ENCODE results near the gene FANCC.

The FANCC gene

GRCh38 chr9:95120781-95121370 is 196.6 kb downstream of the FANCC start:
- DNase-seq (ENCODE audit: low spot score) = no peak

DNA sequence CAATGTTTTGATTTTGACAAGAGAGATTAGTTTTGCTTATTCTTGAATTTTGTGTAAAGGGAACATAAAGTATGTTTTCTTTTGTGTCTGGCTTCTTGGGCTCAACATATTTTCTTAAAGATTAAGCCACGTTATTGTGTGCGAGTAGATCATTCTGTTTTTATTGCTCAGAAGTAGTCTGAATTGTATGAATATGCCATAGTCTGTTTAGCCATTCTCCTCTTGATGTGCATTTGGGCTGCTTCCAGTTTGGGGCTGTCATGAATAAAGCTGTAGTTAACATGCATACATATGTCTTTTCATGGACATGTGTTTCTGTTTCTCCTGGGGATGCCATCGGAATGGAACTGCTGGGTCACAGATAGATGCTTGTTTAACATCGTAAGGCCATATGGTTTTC is 198.9 kb downstream of the FANCC start:
- DNase-seq (ENCODE audit: low spot score) = no peak

DNA sequence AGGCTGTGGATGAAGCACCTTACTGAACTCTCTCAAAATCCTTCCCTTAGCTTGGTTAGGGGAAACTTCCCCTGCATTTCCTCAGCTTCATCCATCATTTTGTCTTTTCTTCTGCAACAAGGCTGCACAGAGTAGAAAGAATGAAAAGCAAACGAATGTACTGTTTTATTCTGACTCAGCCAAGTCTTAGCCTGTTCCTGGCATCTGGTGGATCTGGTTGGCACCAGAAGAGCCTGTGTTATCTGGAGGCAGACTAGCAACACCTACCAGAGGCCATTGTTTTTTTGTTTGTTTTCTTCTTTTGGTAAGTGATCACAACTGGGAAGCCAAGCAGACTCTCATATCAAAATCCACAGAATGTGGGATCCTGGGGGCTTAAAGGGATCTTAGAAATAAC is 200.7 kb downstream of the FANCC start:
- DNase-seq (ENCODE audit: low spot score) = no peak

DNA sequence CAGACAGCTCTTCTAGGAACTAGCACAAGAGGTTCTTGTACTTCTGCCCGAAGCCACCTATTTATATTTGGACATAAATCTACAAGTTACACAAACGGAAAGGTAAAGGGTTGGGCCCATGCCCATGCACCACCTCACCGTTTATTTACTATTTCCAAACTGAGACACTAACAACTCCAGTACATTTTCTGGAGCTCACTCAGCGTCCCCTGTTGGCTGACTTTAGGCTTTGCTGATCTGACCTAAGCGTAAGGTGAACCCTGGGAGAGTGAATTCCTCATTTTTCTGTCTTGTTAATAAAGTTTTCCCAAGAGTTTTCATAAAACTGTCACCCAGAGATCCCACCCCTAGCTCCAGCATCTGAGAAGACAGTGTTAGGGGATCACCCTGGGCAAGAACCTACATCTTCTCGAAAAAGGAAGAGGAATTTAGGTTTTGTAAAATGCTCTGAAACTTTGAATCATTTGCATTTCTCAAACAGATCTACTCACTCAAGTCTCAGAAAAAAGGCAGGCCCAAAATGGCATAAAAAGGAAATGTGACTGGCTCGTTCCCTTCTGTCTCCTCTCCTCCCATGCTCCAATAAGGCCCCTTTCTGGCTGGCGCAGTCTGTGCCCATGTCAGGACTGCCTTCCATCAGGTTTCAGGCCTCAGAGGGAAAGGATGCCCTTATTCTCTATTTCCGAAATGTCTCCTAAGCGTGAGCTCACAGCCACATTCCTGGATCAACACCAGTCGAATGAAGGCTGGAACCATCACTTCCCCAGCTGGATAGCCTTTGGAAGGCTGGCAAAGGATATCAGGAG is 201.3 kb downstream of the FANCC start:
- DNase-seq (ENCODE audit: low spot score) = no peak

GRCh38 chr9:95115104-95115503 is 202.4 kb downstream of the FANCC start:
- no peak for DNase-seq (ENCODE audit: low spot score)

- DNase-seq (ENCODE audit: low spot score) = no peak
Observed at GRCh38 chr9:95112436-95113280, 204.9 kb downstream of the FANCC start.

GRCh38 chr9:95111716-95112115 is 205.8 kb downstream of the FANCC start:
- DNase-seq (ENCODE audit: low spot score) = no peak

DNA sequence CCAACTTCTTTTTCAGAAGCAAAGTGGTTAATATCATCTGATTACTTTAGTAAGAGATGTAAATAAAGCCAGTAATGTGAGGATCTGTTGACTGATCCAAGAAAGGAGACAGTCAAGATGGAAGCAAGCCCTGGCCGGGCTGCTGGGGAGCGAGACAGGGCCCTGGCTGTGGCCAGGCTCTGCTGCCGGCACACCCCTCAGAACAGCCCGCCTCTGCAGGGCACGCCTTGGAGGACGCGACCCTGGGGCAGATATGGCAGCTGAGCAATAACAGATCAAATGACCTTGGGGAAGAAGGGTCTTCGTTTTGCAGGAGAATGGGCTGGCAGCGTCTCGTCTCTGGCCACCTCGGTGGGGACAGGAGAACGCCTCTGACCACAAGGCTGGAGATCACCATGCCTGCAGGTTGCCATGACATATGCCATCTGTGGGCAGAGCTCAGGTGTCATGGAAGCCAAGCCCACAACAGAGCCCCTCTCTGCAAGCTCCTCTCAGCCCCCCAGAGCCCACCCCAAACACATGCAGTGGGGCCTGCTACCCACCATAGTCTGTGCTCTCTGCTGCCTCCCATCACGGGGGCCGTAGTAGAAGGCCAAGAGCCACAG is 206.5 kb downstream of the FANCC start:
- DNase-seq (ENCODE audit: low spot score) = no peak

DNA sequence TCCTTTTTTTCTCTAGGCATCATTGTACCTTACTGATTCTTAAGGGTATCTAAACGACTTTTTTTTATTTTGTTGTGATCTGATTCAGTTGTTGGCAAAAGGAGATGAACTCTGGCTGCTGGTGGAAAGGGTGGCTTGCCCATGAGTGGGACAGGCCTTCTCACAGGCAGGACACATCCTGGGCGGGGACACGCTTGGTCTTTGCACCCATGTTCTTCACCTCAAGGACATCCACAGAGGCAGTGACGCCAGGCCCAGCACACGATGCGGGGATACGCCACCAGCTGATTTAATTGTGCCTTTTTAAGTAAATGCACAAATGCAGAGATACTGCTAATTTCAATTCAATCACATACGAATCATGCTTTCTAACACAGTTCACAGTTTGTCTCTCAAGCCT is 208.1 kb downstream of the FANCC start:
- DNase-seq (ENCODE audit: low spot score) = no peak

GRCh38 chr9:95108777-95109176 is 208.7 kb downstream of the FANCC start:
- no peak for DNase-seq (ENCODE audit: low spot score)

- peak; percentile 73 for DNase-seq (ENCODE audit: low spot score)
Observed at GRCh38 chr9:95107976-95108375, 209.5 kb downstream of the FANCC start.

DNA sequence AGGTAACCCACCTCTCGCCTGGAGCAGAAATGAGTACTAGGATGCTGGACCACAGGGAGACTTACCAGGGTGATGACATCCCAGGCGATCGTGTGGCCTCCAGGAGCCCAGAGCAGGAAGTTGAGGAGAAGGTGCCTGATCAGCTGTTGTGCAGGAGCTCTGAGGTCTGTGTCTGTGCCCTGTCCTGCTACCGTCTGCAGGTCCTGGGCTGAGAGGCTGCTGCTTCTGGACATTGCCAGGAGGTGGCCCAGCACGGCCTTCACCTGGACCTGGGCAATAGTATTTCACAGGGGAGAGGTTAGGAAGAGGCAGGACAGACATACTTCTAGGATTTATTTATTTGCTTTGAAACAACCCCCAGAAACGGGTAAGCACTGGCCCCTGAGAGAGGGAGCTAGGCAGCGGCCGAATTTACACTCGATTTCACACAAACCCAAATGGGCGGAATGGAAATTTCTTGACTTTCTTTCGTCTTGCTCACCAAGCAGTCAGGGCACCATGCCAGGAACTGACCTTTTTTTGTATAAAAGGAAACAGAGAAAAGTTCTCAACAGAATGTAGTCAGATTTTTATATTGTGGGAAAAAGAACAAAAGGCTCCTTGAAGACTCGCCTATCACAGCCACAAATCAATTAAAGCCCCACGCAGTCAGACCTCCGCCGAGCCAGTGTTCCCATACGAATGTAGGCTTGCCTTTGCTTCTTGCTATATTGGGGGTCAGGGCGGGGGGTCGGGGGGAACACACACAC is 210.3 kb downstream of the FANCC start:
- DNase-seq (ENCODE audit: low spot score) = no peak

DNA sequence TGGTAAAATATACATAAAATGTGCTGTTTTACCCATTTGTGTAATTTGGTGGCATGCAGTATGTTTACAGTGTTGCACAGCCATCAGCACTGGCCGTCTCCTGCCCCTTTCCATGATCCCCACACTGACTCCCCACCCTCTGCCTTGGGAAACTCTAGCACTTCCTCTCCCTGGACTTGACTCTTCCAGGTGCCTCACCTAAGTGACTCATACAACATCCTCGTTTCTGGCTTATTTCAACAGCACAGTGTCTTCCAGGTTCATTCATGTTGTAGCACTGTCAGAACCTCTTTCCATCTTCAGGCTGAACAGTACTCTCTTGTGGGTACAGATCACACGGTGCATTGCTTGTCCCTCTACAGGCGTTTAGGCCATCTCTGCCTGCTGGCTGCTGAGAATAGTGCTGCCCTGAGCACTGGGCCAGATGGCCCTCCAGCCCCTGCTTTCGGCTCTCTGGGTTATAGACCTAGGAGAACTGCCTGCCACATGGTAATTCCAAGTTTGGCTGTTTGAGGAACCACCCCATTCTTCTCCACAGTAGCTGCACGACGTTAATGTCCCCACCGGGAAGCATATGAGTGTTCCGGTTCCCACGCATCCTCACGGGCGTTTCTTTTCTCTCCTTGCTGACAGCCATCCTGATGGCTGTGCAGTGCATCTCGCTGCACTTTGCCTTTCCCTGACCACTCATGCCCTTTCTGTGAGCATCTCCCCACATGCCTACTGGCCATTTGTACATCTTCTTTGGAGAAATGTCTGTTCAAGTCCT is 211.8 kb downstream of the FANCC start:
- no peak for DNase-seq (ENCODE audit: low spot score)

DNA sequence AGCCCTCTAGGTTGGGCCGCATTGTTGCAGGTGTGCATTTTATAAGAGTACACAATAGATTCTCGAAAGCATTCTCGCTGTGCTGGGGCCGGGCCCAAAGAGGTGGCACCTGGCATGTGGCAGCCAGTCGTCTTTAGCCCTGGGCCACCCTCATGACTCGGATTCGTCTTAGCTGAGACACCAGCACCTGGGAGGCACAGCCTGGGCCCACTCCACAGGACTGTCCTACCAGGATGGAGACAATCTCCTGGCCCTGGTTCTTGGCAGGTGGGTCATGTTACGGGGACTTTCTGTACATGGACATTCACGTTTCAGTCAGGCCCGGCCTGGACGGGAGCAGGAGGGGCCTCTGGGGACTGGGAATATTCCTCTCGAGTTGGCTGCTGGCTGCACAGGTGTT is 212.5 kb downstream of the FANCC start:
- DNase-seq (ENCODE audit: low spot score) = no peak

- DNase-seq (ENCODE audit: low spot score) = no peak
Observed at GRCh38 chr9:95104581-95104960, 212.9 kb downstream of the FANCC start.

DNA sequence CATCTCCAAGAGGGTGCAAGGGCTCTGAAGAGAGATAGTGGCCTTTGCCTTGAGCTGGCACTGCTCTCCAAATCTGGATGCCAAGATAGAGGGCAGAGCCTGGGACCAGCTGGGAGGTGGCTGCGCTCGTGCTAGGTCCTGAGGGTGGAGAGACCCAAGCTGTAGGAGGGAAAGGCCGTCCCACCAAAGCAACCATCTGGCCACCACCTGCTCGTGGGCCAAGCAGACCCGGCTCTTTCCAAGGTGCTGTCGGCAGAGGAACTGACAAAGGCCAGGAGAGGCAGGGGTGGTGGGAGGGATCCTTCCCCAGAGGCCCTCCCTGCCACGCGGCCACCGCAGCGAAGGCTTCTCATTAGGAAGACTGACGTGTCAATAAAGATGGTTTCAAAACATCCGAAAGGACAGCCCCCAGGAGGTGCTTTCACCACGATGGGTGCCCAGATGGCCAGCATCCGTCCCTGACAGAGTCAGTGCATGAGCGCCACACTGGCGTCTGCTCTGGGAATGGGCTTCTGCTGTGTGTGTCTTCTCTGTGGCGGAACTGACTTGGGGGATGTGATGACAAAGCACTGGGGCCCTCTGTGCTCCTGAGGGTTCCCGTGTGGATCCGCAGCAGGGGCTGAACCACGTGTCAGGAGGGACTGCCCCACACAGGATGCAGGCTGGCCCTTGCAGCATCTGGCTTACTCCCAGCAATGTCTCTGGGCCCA is 213.5 kb downstream of the FANCC start:
- DNase-seq (ENCODE audit: low spot score) = no peak

- DNase-seq (ENCODE audit: low spot score) = no peak
Observed at GRCh38 chr9:95103281-95103771, 214.2 kb downstream of the FANCC start.

DNA sequence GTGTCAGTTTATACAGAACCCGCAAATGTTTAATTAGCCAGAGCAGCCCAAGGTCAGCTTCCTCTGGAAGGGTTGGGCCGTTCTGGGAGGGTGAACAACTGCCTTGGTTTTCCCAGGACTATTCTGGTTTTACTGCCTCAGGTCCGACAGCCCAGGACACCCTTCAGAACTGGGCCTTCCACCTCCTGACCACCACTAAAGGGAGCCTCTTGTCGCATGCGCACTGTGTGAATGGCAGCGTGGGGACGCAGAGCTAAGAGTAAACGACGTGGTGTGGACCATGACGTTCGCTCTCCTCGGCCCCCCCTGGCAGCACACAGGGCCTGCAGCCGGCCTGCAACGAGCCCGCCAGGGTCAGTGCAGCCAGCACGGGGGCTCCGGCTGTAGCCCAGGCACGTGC is 214.9 kb downstream of the FANCC start:
- no peak for DNase-seq (ENCODE audit: low spot score)

- peak; percentile 94 for DNase-seq (ENCODE audit: low spot score)
Observed at GRCh38 chr9:95102001-95102433, 215.5 kb downstream of the FANCC start.

DNA sequence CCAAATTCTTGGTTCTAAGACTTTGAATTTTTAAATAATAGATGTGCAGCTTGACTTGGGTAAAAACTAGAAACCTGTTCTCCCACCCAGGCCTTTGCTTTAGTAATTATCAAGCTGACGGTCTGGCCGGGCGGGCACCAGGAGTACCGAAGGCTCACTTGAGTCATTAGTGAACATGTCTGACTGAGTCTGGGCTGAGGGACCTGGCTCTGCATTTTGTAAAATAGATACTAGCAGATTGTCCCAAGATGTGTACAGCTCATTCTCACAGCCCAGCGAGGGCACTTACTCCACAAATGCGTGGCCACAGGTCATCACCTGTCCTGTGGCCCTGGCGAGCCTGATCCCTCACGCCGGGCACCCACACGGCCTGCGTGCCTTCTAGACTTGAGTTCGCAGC is 216.2 kb downstream of the FANCC start:
- no peak for DNase-seq (ENCODE audit: low spot score)

Measured in globus pallidus (tissue), 1 donor.